ENCODE results near the gene JAG1.

JAG1 gene

DNA sequence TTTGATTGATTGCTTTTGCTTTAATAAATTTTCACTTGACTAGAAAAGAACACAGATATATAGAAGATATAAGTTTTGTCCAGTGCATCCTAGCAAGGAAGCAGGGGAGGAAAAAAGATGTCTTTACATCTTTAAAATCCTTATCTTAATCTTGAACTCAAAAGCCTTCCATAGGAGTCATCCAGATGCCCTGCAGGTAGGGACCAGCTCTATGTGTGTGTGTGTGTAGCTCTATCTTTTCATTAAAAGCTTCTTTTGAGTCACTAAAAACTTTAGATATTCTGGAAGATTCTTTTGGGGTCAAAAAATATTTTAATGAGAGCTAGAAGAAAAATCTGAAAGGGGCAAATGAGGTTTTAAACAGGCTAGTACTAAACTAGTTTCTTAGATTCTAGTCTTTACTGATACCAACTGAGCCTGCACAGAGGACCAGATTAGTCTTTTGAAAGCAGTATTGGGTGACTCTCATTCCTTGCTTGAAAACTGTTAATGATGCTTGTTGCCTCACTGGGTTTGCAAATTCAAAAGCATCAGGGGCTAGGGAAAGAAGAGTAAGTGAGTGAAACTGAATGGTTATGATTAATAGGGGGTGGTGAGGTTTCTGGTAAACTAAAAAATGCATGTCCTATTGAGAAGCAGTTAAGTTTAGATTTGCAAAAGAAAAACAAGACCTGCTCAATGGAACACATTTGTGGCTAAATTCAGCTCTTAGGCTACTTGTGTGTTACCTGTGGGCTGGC is 40.6 kb upstream of the JAG1 start:
- H3K9ac ChIP-seq = no peak overlapping the region

DNA sequence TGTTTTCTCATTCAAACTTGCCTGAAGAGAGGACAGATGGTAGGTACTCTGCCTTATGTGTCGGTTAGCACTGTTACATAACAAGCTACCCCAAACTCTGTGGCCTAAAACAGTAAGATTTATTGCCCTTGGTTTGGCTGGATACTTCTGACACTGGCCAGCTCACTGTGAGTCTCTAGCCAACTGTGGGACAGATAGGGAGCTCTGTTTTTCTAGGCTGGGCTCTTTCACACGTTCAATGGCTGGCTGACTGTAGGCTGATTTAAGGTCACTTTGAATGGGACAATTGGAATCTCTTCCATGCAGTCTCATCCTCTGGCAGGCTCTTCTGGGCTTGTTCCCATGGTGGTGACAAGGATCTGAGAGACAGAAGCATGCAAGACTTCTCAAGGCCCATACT is 39.4 kb upstream of the JAG1 start:
- TF ChIP-seq, protein P1, sequence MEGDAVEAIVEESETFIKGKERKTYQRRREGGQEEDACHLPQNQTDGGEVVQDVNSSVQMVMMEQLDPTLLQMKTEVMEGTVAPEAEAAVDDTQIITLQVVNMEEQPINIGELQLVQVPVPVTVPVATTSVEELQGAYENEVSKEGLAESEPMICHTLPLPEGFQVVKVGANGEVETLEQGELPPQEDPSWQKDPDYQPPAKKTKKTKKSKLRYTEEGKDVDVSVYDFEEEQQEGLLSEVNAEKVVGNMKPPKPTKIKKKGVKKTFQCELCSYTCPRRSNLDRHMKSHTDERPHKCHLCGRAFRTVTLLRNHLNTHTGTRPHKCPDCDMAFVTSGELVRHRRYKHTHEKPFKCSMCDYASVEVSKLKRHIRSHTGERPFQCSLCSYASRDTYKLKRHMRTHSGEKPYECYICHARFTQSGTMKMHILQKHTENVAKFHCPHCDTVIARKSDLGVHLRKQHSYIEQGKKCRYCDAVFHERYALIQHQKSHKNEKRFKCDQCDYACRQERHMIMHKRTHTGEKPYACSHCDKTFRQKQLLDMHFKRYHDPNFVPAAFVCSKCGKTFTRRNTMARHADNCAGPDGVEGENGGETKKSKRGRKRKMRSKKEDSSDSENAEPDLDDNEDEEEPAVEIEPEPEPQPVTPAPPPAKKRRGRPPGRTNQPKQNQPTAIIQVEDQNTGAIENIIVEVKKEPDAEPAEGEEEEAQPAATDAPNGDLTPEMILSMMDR (IDR thresholded peaks at IDR 0.05) = no peak
- Histone ChIP-seq H3K4me1 (peaks cover 3% of the 10 kb centered on the region), H2AFZ (no peak overlapping the region), H3K27ac (no peak overlapping the region), H3K79me2 (no peaks in the 10 kb centered on the region), H3K36me3 (ENCODE audit: control insufficient read depth, insufficient read depth, low read length) (no peaks in the 10 kb centered on the region), H3K9ac (no peak overlapping the region), H3K4me2 (ENCODE audit: low read length) (no peak overlapping the region), H3K27me3 (ENCODE audit: control insufficient read depth, insufficient read depth, low read length) (no peaks in the 10 kb centered on the region), H3K4me3 (ENCODE audit: low read depth, low read length) (no peak overlapping the region), H3K9me3 (ENCODE audit: control insufficient read depth, low read length) (no peaks in the 10 kb centered on the region)

More for the DNA sequence above, 40.6 kb upstream of the JAG1 start:
- peaks cover 3% of the 10 kb centered on the region for H3K4me1 ChIP-seq
- no peak overlapping the region for H3K4me3 ChIP-seq (ENCODE audit: low read depth, low read length)
- H3K4me2 ChIP-seq (ENCODE audit: low read length) = no peak overlapping the region
- H3K36me3 ChIP-seq (ENCODE audit: control insufficient read depth, insufficient read depth, low read length) = no peaks in the 10 kb centered on the region
- H3K27me3 ChIP-seq (ENCODE audit: control insufficient read depth, insufficient read depth, low read length) = no peaks in the 10 kb centered on the region
- H3K9me3 ChIP-seq (ENCODE audit: control insufficient read depth, low read length) = no peaks in the 10 kb centered on the region
- no peaks in the 10 kb centered on the region for H3K79me2 ChIP-seq
- H2AFZ ChIP-seq = no peak overlapping the region
- H3K27ac ChIP-seq = no peak overlapping the region
- TF ChIP-seq, protein P1 (IDR thresholded peaks at IDR 0.05) = no peak

- Histone ChIP-seq H3K4me3 (ENCODE audit: low read depth, low read length) (no peak overlapping the region), H3K4me2 (ENCODE audit: low read length) (no peak overlapping the region), H3K9ac (no peak overlapping the region), H3K27me3 (ENCODE audit: control insufficient read depth, insufficient read depth, low read length) (no peaks in the 10 kb centered on the region), H3K9me3 (ENCODE audit: control insufficient read depth, low read length) (no peaks in the 10 kb centered on the region), H2AFZ (no peak overlapping the region), H3K27ac (no peak overlapping the region), H3K79me2 (no peaks in the 10 kb centered on the region), H3K36me3 (ENCODE audit: control insufficient read depth, insufficient read depth, low read length) (no peaks in the 10 kb centered on the region), H3K4me1 (peaks cover 3% of the 10 kb centered on the region)
- TF ChIP-seq, protein P1 (IDR thresholded peaks at IDR 0.05) = no peak
Observed at GRCh38 chr20:10711903-10712451, 38.2 kb upstream of the JAG1 start.

DNA sequence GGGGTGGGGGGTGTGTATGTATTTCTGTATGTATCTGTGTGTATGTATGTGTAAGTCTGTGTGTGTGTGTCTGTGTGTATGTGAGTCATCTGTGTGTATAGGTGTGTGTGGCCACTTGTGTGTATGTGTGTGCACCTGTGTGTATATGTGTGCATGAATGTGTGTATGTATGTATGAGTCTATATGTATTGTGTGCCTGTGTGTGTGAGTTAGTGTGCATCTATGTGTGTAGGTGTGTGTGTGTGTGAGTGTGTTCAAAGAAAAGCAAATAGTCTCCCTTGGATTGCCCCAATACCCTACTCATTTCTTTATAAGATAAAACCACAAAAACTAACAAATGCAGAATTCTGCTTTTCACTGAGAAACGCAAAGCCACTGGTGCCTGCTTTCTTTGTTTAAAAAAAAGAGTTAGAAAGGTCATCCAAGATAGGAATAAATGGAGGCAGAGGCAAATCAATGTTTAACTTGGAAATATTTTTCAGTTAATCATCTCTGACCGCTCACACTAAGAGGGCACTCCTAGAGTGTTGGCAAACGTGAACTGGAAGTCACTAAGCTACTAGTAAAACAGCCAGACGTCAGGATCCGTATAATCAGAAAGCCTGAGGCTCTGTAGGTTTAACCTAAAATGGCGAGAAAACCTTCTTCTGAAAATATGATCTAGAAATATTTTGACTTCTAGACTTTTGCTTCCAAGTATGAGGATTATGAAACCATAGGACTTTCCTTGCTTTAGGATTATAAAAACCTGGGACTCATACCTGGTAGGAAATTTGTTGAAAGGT is 37.4 kb upstream of the JAG1 start:
- H3K9me3 ChIP-seq (ENCODE audit: control insufficient read depth, low read length) = no peaks in the 10 kb centered on the region
- H3K79me2 ChIP-seq = no peaks in the 10 kb centered on the region
- no peaks in the 10 kb centered on the region for H3K27me3 ChIP-seq (ENCODE audit: control insufficient read depth, insufficient read depth, low read length)
- H3K9ac ChIP-seq = no peak overlapping the region
- H3K4me1 ChIP-seq = no peaks in the 10 kb centered on the region
- no peak overlapping the region for H3K4me3 ChIP-seq (ENCODE audit: low read depth, low read length)
- no peaks in the 10 kb centered on the region for H3K36me3 ChIP-seq (ENCODE audit: control insufficient read depth, insufficient read depth, low read length)
- no peak overlapping the region for H3K4me2 ChIP-seq (ENCODE audit: low read length)
- H3K27ac ChIP-seq = no peak overlapping the region
- H2AFZ ChIP-seq = no peak overlapping the region
- TF ChIP-seq, protein P1 (IDR thresholded peaks at IDR 0.05) = no peak
